Hematopoietic multipotent progenitor cell (in vitro differentiated cells): Measurements from ENCODE around the gene C2orf80. TPM values are rescaled to one million over a fixed set of nuclear protein-coding genes. Genes with fewer than 3 reads are reported as not detected.
"Not testable (repeated sequence)": the region's sequence is repeated elsewhere in the genome, so short reads cannot be mapped to it uniquely, and the experiment has no call there.

Experiments used
- DNase-seq, 3 donors: peaks; one replicate each; pipeline ENCODE4 v3.0.0-alpha.2; 2011 to 2015; ENCODE audit warnings: low read depth in 2 of 3, low spot score in 2 of 3
- total RNA-seq: library from RNA; depleted of rRNA; stranded (reverse); fragments of >200 nt; gene quantifications from one replicate; pipeline ENCODE4 v1.2.3, GENCODE V29; 2012

Gene C2orf80
- total RNA-seq, 1 donor: not detected

DNA sequence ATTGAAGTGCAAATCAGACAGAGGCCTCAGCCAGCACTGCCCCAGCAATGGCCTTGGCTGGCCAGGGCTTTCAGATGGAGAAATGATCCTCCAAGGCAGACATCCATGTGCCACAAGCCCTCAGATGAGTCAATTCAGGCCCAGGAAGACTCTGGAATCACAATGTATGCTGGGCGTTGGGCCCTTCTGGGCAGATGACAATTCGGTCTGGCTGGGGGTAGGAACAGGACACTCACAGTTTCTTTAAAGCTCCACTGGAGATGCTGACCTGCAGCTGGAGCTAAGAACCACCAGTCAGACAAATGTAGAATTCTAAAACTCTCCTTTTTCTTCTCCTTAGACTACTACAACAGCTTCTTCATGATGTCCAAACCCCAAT lies 53.1 kb downstream of the C2orf80 start:
- no peak for DNase-seq

DNA sequence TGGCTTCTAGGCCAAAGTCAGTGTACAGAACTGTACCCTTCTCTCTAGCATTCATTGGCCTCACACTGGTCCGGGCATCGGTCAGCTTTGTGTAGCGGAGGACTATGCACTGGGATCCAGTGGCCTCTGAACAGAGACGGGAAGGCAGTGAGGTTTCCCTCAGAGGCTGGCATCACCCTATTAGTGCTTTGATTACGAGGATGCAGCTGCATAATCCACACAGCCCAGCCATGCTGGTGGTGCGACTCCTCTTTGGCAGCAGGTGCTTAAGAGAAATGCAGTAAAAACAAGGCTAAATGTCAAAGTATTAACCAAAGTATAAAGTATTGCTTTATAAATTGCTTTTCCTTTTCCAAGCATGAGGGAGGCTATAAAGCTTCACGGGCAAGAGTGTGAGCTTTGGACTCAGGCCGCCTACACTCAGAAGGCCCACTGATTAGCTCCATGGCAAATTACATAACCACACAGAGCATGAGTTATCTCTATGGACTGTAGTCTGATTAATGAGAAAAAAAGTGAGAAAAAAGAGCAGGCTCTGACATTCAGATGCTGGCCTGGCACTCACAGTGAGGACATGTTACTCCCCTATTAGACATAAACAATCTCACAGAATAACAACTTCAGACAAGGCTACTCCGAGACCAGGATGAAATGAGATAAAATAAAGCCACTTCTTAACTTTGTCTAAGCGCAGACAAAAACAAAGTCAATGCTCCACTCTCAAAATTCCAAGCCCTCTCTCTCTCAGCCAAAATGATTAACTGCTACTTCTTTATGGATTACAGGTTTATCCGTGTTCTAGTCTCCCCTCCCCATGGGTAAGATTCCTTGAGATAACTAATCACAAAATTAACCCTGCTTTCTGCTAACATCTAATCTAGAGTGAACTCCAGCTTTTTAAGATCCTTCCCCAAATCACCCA lies 53.8 kb downstream of the C2orf80 start:
- no peak for DNase-seq

DNA sequence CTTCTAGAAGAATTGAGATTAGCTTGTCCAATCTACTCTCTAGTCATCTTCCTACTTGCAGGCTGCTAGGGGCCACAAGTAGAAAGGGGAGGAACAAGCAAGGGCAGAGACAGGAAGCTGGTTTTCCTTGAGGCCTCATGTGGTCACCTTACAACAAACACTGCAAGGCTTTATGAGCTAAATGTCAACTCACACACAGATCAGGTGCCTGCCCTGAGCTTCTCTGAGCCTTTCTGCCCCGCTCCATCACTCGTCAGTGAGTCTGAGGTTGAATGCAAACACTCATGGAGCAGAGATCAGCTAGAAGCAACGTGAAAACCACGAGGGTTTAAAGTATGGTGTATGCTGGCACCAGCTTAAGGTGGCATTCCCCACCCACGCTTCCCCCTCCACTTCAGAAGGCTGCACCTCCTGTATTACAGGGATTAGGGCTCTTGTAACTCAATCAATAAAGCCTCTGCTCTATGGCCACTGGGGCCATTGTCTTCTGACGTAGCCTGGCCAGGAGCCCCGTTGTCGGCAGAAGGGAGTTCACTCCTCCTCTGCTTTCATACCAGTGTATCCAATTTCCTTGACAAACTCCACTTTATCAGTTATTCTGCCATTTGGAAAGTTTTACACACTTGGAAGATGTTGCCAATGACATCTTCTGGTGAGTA lies 54.8 kb downstream of the C2orf80 start:
- peak in 2 of 3 donors; percentile 20 to 51 for DNase-seq

DNA sequence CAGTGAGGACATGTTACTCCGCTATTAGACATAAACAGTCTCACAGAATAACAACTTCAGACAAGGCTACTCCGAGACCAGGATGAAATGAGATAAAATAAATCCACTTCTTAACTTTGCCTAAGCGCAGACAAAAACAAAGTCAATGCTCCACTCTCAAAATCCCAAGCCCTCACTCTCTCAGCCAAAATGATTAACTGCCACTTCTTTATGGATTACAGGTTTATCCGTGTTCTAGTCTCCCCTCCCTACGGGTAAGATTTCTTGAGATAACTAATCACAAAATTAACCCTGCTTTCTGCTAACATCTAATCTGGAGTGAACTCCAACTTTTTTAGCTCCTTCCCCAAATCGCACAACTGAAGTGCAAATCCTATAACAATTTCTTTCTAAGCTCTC lies 59.1 kb downstream of the C2orf80 start:
- DNase-seq: no peak

DNA sequence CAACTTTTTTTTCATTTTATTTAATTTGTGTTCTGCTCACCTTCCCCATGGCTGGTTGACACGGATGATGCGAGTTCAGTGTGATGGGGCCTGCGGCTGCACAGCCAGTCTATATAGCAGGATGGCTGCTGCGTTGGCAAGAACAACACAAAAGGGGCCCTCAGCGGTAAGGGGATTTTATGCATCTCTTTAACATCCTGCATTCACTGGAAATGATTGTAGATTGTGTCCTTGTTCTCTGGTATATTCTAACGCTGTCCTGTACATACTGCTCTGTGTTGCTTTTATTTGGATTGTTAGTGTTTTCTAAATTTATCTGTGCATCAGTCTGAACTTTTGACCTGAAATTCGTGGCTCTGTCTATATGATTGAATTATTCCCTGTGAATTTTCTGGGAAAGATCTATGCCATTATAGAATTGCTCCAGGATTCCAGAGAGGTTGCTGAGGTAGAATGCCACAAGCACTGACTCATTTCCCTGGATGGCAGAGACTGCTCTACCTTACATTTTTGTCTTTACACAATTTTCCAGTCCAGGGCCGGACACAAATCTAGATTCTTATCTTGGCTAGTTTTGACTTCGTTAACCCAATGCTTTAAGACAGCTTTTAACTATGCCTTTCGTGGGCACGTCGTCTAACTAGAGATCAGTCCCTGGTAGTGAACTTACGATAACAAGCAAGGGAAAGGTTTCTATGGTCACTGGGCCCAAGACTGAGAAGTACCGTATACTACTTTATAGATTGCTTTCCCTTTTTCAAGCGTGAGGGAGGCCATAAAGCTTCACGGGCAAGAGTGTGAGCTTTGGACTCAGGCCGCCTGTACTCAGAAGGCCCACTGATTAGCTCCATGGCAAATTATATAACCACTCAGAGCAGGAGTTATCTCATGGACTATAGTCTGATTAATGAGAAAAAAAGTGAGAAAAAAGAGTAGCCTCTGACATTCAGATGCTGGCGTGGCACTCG lies 59.8 kb downstream of the C2orf80 start, which contains the start of gene CRYGC:
Gene CRYGC (minus strand): TSS at position 85 of the 968 bp plus-strand sequence. CDS start 36 bp downstream, at position 49.
- no peak for DNase-seq

DNA sequence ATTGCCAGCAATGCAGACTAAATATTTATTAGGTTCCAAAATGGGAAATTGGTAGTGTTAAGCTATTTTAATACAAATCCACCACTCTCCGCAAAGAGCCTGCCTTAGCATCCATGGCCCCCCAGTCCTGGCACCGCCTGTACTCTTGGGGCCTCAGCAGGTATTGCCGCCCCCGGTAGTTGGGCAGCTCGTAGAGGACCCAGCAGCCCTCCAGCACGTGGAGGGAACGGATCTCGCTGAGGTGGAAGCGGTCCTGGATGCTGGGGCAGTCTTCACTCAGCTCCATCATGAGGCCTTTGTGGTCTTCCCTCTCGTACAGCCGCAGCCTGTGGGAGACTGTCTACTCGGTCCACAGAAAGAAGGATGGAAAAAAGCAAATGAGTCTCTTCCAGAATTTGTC lies 61.7 kb downstream of the C2orf80 start:
- no peak for DNase-seq

- no peak for DNase-seq
Observed at GRCh38 chr2:208127090-208127489, 62.7 kb downstream of the C2orf80 start.

DNA sequence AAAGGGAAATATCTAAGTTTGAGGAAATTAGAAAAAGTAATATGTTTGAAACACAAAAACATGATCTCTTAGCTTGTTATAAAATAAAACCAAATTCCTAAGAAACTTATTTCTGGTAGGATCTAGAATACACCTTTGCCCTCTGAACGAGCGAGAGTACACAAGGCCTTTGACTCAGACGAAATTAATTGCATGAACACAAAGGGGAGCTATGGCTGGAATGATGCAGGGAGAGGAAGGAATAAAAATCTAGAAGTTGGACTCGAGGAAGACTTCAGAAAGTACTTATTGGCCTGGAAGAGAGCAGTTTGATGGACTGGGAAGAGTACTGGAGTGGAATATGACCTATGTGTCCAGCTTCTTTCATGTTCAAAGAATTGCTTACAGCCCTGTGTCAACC lies 64.6 kb downstream of the C2orf80 start:
- no peak for DNase-seq

DNA sequence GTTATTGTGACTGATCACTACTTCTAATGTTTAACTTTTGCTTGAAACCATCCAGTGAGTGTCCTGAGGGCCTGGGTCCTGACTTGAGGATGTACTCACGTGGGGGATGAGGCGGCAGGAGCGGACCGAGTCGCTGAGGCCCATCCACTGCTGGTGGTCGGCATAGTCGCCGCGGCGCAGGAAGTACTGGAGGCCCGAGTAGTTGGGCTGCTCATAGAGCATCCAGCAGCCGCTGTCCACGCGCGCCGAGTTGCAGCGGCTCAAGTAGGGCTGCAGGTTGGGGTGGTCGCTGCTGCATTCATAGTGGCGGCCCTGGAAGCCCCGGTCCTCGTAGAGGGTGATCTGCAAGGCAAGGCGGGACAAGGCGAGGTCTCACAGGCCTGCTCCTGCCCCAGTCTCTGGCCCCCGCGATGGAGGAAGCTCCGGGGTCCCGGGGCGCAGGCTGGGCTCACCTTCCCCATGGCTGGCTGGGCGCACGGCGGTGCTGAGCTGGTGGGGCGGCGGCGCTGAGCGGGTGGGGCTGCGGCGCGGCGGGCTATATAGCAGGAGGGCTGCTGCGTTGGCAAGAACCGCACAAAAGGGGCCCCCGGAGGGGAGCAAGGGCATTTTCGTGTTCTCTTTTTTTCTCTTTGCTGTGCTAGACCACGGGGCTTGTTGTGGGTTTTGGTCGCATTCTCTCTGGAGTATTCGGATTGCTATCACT lies 65.7 kb downstream of the C2orf80 start, which contains the start of gene CRYGD:
Gene CRYGD (minus strand): TSS at position 512 of the 703 bp plus-strand sequence. CDS start 51 bp downstream, at position 461.
- peak in 2 of 3 donors; percentile 45 to 65 for DNase-seq

GRCh38 chr2:208122248-208122647 lies 67.6 kb downstream of the C2orf80 start:
- DNase-seq: no peak

GRCh38 chr2:208118918-208119317 lies 70.9 kb downstream of the C2orf80 start:
- no peak for DNase-seq

DNA sequence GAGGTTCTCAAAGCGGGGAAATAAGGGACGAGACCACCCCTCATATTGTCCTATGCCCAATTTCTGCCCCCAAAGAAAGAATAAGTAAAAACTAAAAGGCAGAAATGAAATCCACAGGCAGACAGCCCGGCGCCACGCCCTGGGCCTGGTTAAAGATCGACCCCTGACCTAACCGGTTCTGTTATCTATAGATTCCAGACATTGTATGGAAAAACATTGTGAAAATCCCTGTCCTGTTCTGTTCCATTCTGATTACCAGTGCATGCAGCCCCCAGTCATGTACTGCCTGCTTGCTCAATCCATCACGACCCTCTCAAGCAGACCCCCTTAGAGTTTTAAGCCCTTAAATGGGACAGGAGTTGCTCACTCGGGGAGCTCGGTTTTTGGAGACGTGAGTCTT lies 72.4 kb downstream of the C2orf80 start:
- not testable (repeated sequence) for DNase-seq

Other genes with a start within 250 kb of the C2orf80 start
- 19.7 TPM for gene PLEKHM3, start 164.5 kb downstream of the C2orf80 start, total RNA-seq
- gene CRYGD, start 65.5 kb downstream of the C2orf80 start, total RNA-seq: 5.7 TPM
- not detected for gene CRYGC, start 60.2 kb downstream of the C2orf80 start, total RNA-seq
- gene CRYGB, start 43.9 kb downstream of the C2orf80 start, total RNA-seq: not detected
- gene CRYGA, start 26.4 kb downstream of the C2orf80 start, total RNA-seq: not detected
- 18.6 TPM for gene IDH1, start 65.0 kb upstream of the C2orf80 start, total RNA-seq
- gene PIKFYVE, start 76.2 kb upstream of the C2orf80 start, total RNA-seq: 39.3 TPM
- 1.1 TPM for gene PTH2R, start 216.8 kb upstream of the C2orf80 start, total RNA-seq